Mammary epithelial cell (primary cell): ENCODE measurements around the gene C3orf20.

Experiments used
- CTCF ChIP-seq, 2 donors: IDR thresholded peaks in 1 of 2; conservative IDR thresholded peaks in 1 of 2; 2 replicates each; pipeline ENCODE4 v1.5.1; 2011 to 2012; ENCODE audit warnings: inconsistent platforms in 2 of 2, low read length in 2 of 2, mild to moderate bottlenecking in 2 of 2, control low read depth in 1 of 2, low read depth in 1 of 2; ENCODE audit not compliant: insufficient read depth in 1 of 2; ENCODE audit errors: extremely low read depth in 1 of 2
- EZH2 ChIP-seq: IDR thresholded peaks from 2 replicates; pipeline ENCODE4 v1.6.1; 2012; ENCODE audit warnings: low read length, inconsistent platforms, borderline replicate concordance

- no peak for TF ChIP-seq EZH2
- no peak for TF ChIP-seq CTCF (conservative IDR thresholded peaks at IDR 0.05 in 1 of 2, IDR thresholded peaks at IDR 0.05 in 1 of 2; ENCODE audit: extremely low read depth in 1 of 2, insufficient read depth in 1 of 2, low read depth in 1 of 2, low read length in 2 of 2)
These were observed 43.8 kb upstream of the C3orf20 start for GRCh38 chr3:14631101-14631497.
